ENCODE measurements around the gene ZNF724.

ZNF724 gene

GRCh38 chr19:23263396-23263795, 13.2 kb upstream of the ZNF724 start:
- Histone ChIP-seq H3K27ac (no peak overlapping the region), H3K9me3 (ENCODE audit: severe bottlenecking) (no peaks in the 10 kb centered on the region), H3K36me3 (peaks cover 78% of the 10 kb centered on the region), H3K4me3 (ENCODE audit: low read depth, low read length) (no peak overlapping the region), H3K27me3 (ENCODE audit: insufficient read depth, low read depth, severe bottlenecking) (no peaks in the 10 kb centered on the region)
- TF ChIP-seq CTCF (IDR thresholded peaks at IDR 0.05; ENCODE audit: low read depth, low read length), result no peak
- DNase-seq, result no peak

- Histone ChIP-seq H3K27me3 (ENCODE audit: insufficient read depth, low read depth, severe bottlenecking) (no peaks in the 10 kb centered on the region), H3K27ac (no peak overlapping the region), H3K9me3 (ENCODE audit: severe bottlenecking) (no peaks in the 10 kb centered on the region), H3K36me3 (peaks cover 77% of the 10 kb centered on the region), H3K4me3 (ENCODE audit: low read depth, low read length) (no peak overlapping the region)
- DNase-seq, result no peak
- TF ChIP-seq CTCF (IDR thresholded peaks at IDR 0.05; ENCODE audit: low read depth, low read length), result no peak
Measured at GRCh38 chr19:23262920-23263319, 12.7 kb upstream of the ZNF724 start.

- no peaks in the 10 kb centered on the region for H3K27me3 ChIP-seq (ENCODE audit: insufficient read depth, low read depth, severe bottlenecking)
- DNase-seq, result no peak
- TF ChIP-seq CTCF (IDR thresholded peaks at IDR 0.05; ENCODE audit: low read depth, low read length), result no peak
- no peak overlapping the region for H3K27ac ChIP-seq
- H3K36me3 ChIP-seq, result peaks cover 67% of the 10 kb centered on the region
- H3K4me3 ChIP-seq (ENCODE audit: low read depth, low read length), result no peak overlapping the region
- no peaks in the 10 kb centered on the region for H3K9me3 ChIP-seq (ENCODE audit: severe bottlenecking)
Measured at GRCh38 chr19:23261496-23262020, 11.4 kb upstream of the ZNF724 start.

- no peak overlapping the region for H3K27ac ChIP-seq
- TF ChIP-seq CTCF (IDR thresholded peaks at IDR 0.05; ENCODE audit: low read depth, low read length), result no peak
- no peak overlapping the region for H3K4me3 ChIP-seq (ENCODE audit: low read depth, low read length)
- H3K9me3 ChIP-seq (ENCODE audit: severe bottlenecking), result no peaks in the 10 kb centered on the region
- no peaks in the 10 kb centered on the region for H3K27me3 ChIP-seq (ENCODE audit: insufficient read depth, low read depth, severe bottlenecking)
- no peak for DNase-seq
- H3K36me3 ChIP-seq, result peaks cover 64% of the 10 kb centered on the region
Measured at GRCh38 chr19:23260956-23261355, 10.8 kb upstream of the ZNF724 start.

GRCh38 chr19:23259961-23260360, 9.8 kb upstream of the ZNF724 start:
- no peak overlapping the region for H3K27ac ChIP-seq
- DNase-seq, result no peak
- H3K36me3 ChIP-seq, result peaks cover 62% of the 10 kb centered on the region

More at GRCh38 chr19:23259961-23260360, 9.8 kb upstream of the ZNF724 start:
- Histone ChIP-seq H3K9me3 (ENCODE audit: severe bottlenecking) (no peaks in the 10 kb centered on the region), H3K27me3 (ENCODE audit: insufficient read depth, low read depth, severe bottlenecking) (no peaks in the 10 kb centered on the region), H3K4me3 (ENCODE audit: low read depth, low read length) (no peak overlapping the region)
- no peak for TF ChIP-seq CTCF (IDR thresholded peaks at IDR 0.05; ENCODE audit: low read depth, low read length)
